Measurements from ENCODE around the gene PHF20.

PHF20 gene

GRCh38 chr20:35791097-35791496 is 19.3 kb downstream of the PHF20 start:
- H3K4me3 ChIP-seq (ENCODE audit: control insufficient read depth, low read depth, low read length), result no peak overlapping the region
- TF ChIP-seq, protein P1, sequence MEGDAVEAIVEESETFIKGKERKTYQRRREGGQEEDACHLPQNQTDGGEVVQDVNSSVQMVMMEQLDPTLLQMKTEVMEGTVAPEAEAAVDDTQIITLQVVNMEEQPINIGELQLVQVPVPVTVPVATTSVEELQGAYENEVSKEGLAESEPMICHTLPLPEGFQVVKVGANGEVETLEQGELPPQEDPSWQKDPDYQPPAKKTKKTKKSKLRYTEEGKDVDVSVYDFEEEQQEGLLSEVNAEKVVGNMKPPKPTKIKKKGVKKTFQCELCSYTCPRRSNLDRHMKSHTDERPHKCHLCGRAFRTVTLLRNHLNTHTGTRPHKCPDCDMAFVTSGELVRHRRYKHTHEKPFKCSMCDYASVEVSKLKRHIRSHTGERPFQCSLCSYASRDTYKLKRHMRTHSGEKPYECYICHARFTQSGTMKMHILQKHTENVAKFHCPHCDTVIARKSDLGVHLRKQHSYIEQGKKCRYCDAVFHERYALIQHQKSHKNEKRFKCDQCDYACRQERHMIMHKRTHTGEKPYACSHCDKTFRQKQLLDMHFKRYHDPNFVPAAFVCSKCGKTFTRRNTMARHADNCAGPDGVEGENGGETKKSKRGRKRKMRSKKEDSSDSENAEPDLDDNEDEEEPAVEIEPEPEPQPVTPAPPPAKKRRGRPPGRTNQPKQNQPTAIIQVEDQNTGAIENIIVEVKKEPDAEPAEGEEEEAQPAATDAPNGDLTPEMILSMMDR (IDR thresholded peaks at IDR 0.05; ENCODE audit: control insufficient read depth, insufficient read depth, low read depth, low read length, missing control alignments), result no peak
- DNase-seq (ENCODE audit: low read depth), result no peak

DNA sequence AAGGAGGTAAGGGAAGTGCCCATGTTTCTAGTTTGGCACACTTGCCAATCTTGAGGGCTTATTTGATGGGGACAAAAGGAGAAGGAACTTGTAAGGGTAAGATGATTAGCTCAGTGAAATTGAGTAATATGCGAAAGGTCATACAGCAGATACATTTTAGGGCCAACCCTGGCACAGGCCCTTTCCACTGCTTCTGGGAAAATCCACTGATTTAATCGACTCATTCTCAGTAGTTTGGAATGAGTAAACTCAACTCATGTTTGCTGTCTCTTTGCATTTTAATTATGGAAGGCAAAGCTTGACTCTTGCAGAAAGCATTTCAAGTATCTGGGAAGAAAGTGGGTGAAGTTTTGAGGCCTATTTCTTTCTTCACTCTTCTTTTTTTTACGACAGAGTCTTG is 20.0 kb downstream of the PHF20 start:
- peak; percentile 86 for DNase-seq (ENCODE audit: low read depth)
- no peak overlapping the region for H3K4me3 ChIP-seq (ENCODE audit: control insufficient read depth, low read depth, low read length)
- TF ChIP-seq, protein P1 (IDR thresholded peaks at IDR 0.05; ENCODE audit: control insufficient read depth, insufficient read depth, low read depth, low read length, missing control alignments), result no peak

- TF ChIP-seq, protein P1 (IDR thresholded peaks at IDR 0.05; ENCODE audit: control insufficient read depth, insufficient read depth, low read depth, low read length, missing control alignments), result no peak
- no peak for DNase-seq (ENCODE audit: low read depth)
- no peak overlapping the region for H3K4me3 ChIP-seq (ENCODE audit: control insufficient read depth, low read depth, low read length)
Measured at GRCh38 chr20:35792740-35793139, 20.9 kb downstream of the PHF20 start.

GRCh38 chr20:35796571-35796970 is 24.8 kb downstream of the PHF20 start:
- TF ChIP-seq, protein P1 (IDR thresholded peaks at IDR 0.05; ENCODE audit: control insufficient read depth, insufficient read depth, low read depth, low read length, missing control alignments), result no peak
- no peak for DNase-seq (ENCODE audit: low read depth)
- H3K4me3 ChIP-seq (ENCODE audit: control insufficient read depth, low read depth, low read length), result no peak overlapping the region

DNA sequence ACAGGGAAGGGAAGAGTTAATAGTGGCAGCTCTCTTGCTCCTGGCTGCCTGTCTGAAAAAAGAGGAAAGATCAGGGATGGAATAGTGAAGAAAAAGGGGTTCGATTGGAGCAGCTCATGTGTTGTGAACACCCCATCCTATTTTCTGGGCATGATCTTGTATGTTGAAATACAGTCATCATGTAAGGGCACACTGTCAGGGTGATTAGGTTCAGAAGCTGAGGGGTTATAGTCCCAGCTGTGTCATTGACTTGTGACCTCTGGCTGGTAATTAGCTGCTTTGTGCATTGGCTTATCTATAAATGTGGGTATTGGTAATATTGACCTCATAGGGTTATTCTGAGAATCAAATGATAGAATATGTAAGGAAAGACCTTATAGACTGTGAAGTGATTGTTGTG is 30.1 kb downstream of the PHF20 start:
- TF ChIP-seq, protein P1 (IDR thresholded peaks at IDR 0.05; ENCODE audit: control insufficient read depth, insufficient read depth, low read depth, low read length, missing control alignments), result no peak
- no peak for DNase-seq (ENCODE audit: low read depth)
- no peak overlapping the region for H3K4me3 ChIP-seq (ENCODE audit: control insufficient read depth, low read depth, low read length)

- TF ChIP-seq, protein P1 (IDR thresholded peaks at IDR 0.05; ENCODE audit: control insufficient read depth, insufficient read depth, low read depth, low read length, missing control alignments), result no peak
- no peak overlapping the region for H3K4me3 ChIP-seq (ENCODE audit: control insufficient read depth, low read depth, low read length)
Measured at GRCh38 chr20:35806075-35806474, 34.3 kb downstream of the PHF20 start.

GRCh38 chr20:35807877-35808276 is 36.1 kb downstream of the PHF20 start:
- H3K4me3 ChIP-seq (ENCODE audit: control insufficient read depth, low read depth, low read length), result no peak overlapping the region
- no peak for DNase-seq (ENCODE audit: low read depth)
- TF ChIP-seq, protein P1 (IDR thresholded peaks at IDR 0.05; ENCODE audit: control insufficient read depth, insufficient read depth, low read depth, low read length, missing control alignments), result no peak

More at GRCh38 chr20:35806075-35806474, 34.3 kb downstream of the PHF20 start:
- DNase-seq (ENCODE audit: low read depth), result no peak
